IMR-90 (cell line): Measurements from ENCODE around the gene ESAM. TPM values are rescaled to one million over a fixed set of nuclear protein-coding genes. Genes with fewer than 3 reads are reported as not detected.

Experiments
- ATAC-seq: fragments of 200-7000 bp; cut with Tn5 transposase; 2 replicates; pipeline ENCODE4 v1.9.1; 2020; ENCODE audit warnings: low read depth, mild to moderate bottlenecking, moderate library complexity
- BruUV-seq: library from RNA; stranded (reverse); fragments of 400-500 nt; replicated peaks from 2 replicates; lab custom pipeline; 2021; lab: Mats Ljungman, UMichigan
- CTCF ChIA-PET: fragments of 300-600 bp; formaldehyde crosslinking; extraction: SDS; loops from one replicate; lab custom pipeline; 2021; ENCODE audit warnings: antibody characterized with exemption; lab: Yijun Ruan, JAX
- POLR2A ChIA-PET: fragments of 300-600 bp; sonication (Branson Sonifier 250); formaldehyde crosslinking; loops from one replicate; lab custom pipeline; 2022; ENCODE audit warnings: antibody characterized with exemption; ENCODE audit not compliant: unreplicated experiment; lab: Charles Lee
- DNase-seq: peaks from one replicate; pipeline ENCODE4 v3.0.0; 2013
- H2AFZ ChIP-seq: replicated peaks from 2 replicates; pipeline ENCODE3; 2013; ENCODE audit warnings: low read length, mild to moderate bottlenecking; ENCODE audit not compliant: poor library complexity
- H2AK5ac ChIP-seq: 2 replicates; pipeline ENCODE4 v1.6.1; 2013; ENCODE audit warnings: low read depth, low read length, inconsistent platforms
- H2AK9ac ChIP-seq: replicated peaks from 2 replicates; pipeline ENCODE3; 2013; ENCODE audit warnings: mild to moderate bottlenecking, low read depth, low read length, moderate library complexity; ENCODE audit not compliant: poor library complexity
- H2BK120ac ChIP-seq: 2 replicates; pipeline ENCODE4 v1.6.1; 2013; ENCODE audit warnings: low read depth, low read length, inconsistent platforms
- H2BK15ac ChIP-seq: 3 replicates; pipeline ENCODE4 v1.6.1; 2013; ENCODE audit warnings: low read depth, low read length, inconsistent platforms
- H2BK20ac ChIP-seq: 2 replicates; pipeline ENCODE4 v1.6.1; 2013; ENCODE audit warnings: low read depth, mild to moderate bottlenecking, inconsistent platforms, low read length, moderate library complexity
- H2BK5ac ChIP-seq: 2 replicates; pipeline ENCODE4 v1.6.1; 2013; ENCODE audit warnings: mild to moderate bottlenecking, low read depth, low read length, inconsistent platforms; ENCODE audit not compliant: poor library complexity, severe bottlenecking
- H3K14ac ChIP-seq: replicated peaks from 2 replicates; pipeline ENCODE4 v1.6.1; 2013; ENCODE audit warnings: low read depth, low read length, inconsistent platforms
- H3K18ac ChIP-seq: 2 replicates; pipeline ENCODE4 v1.6.1; 2013; ENCODE audit warnings: low read depth, low read length, control low read depth
- H3K23ac ChIP-seq: 2 replicates; pipeline ENCODE4 v1.6.1; 2013; ENCODE audit warnings: low read depth, low read length, inconsistent platforms
- H3K27ac ChIP-seq: 2 replicates; pipeline ENCODE4 v1.5.1; 2013; ENCODE audit warnings: mild to moderate bottlenecking, control low read depth, low read length; ENCODE audit not compliant: insufficient read depth
- H3K27me3 ChIP-seq: 2 replicates; pipeline ENCODE4 v1.6.1; 2013; ENCODE audit warnings: low read length; ENCODE audit not compliant: control insufficient read depth, insufficient read depth
- H3K36me3 ChIP-seq: 2 replicates; pipeline ENCODE4 v1.6.1; 2013; ENCODE audit warnings: low read length, mixed read lengths; ENCODE audit not compliant: control insufficient read depth, insufficient read depth
- H3K4ac ChIP-seq: 2 replicates; pipeline ENCODE4 v1.6.1; 2013; ENCODE audit warnings: low read depth, low read length, inconsistent platforms
- H3K4me1 ChIP-seq: 2 replicates; pipeline ENCODE4 v1.6.1; 2013; ENCODE audit warnings: low read length, mixed read lengths; ENCODE audit not compliant: control insufficient read depth, insufficient read depth
- H3K4me2 ChIP-seq: 2 replicates; pipeline ENCODE4 v1.6.1; 2013; ENCODE audit warnings: low read depth, mild to moderate bottlenecking, control low read depth, low read length, moderate library complexity
- H3K4me3 ChIP-seq: 2 replicates; pipeline ENCODE4 v1.5.1; 2013; ENCODE audit warnings: low read depth, mild to moderate bottlenecking, control low read depth, low read length, moderate library complexity; ENCODE audit not compliant: insufficient read depth
- H3K56ac ChIP-seq: 2 replicates; pipeline ENCODE4 v1.6.1; 2013; ENCODE audit warnings: low read length, inconsistent platforms; ENCODE audit not compliant: insufficient read depth; ENCODE audit errors: extremely low read depth
- H3K79me1 ChIP-seq, 2 experiments: 2 replicates each; pipeline ENCODE4 v1.6.1; 2013; ENCODE audit warnings: low read length in 2 of 2, inconsistent platforms in 1 of 2, low read depth in 1 of 2
- H3K9ac ChIP-seq: 2 replicates; pipeline ENCODE4 v1.6.1; 2013; ENCODE audit warnings: low read depth, low read length, control low read depth
- H3K9me1 ChIP-seq: 2 replicates; pipeline ENCODE4 v1.6.1; 2013; ENCODE audit warnings: low read length, inconsistent platforms; ENCODE audit not compliant: insufficient read depth
- H3K9me3 ChIP-seq: 2 replicates; pipeline ENCODE4 v1.6.1; 2013; ENCODE audit warnings: low read length; ENCODE audit not compliant: control insufficient read depth, insufficient read depth
- H4K20me1 ChIP-seq: 2 replicates; pipeline ENCODE4 v1.6.1; 2013; ENCODE audit warnings: low read length, inconsistent platforms; ENCODE audit not compliant: insufficient read depth
- H4K5ac ChIP-seq: 2 replicates; pipeline ENCODE4 v1.6.1; 2013; ENCODE audit warnings: mild to moderate bottlenecking, low read depth, low read length, control low read depth
- H4K8ac ChIP-seq, 2 experiments: 2 replicates each; pipeline ENCODE4 v1.6.1; 2013; ENCODE audit warnings: low read depth in 2 of 2, low read length in 2 of 2, control low read depth in 1 of 2, inconsistent platforms in 1 of 2
- H4K91ac ChIP-seq: 2 replicates; pipeline ENCODE4 v1.6.1; 2013; ENCODE audit warnings: low read depth, low read length, inconsistent platforms; ENCODE audit not compliant: insufficient read depth
- BHLHE40 ChIP-seq: fragments of 150-350 bp; IDR thresholded peaks from 2 replicates; pipeline ENCODE4 v1.6.1; 2016; ENCODE audit warnings: mild to moderate bottlenecking, low read depth, low read length
- CEBPB ChIP-seq: IDR thresholded peaks from 2 replicates; pipeline ENCODE4 v1.6.1; 2012; ENCODE audit warnings: low read depth, low read length, improper control_type of control experiment
- ELK1 ChIP-seq: fragments of 150-350 bp; IDR thresholded peaks from 2 replicates; pipeline ENCODE4 v1.6.1; 2016; ENCODE audit warnings: low read depth, mild to moderate bottlenecking, low read length, moderate library complexity, borderline replicate concordance
- MAZ ChIP-seq: IDR thresholded peaks from 2 replicates; pipeline ENCODE4 v1.6.1; 2012; ENCODE audit warnings: low read depth, mild to moderate bottlenecking, low read length, improper control_type of control experiment, moderate library complexity, borderline replicate concordance
- RAD21 ChIP-seq: IDR thresholded peaks from 2 replicates; pipeline ENCODE4 v1.6.1; 2012; ENCODE audit warnings: low read length, improper control_type of control experiment
- RCOR1 ChIP-seq: IDR thresholded peaks from 2 replicates; pipeline ENCODE4 v1.6.1; 2012; ENCODE audit warnings: mild to moderate bottlenecking, low read length, improper control_type of control experiment; ENCODE audit not compliant: insufficient replicate concordance
- RFX5 ChIP-seq: IDR thresholded peaks from 2 replicates; pipeline ENCODE4 v1.8.0; 2012; ENCODE audit warnings: low read depth, mild to moderate bottlenecking, low read length, moderate library complexity
- SMC3 ChIP-seq: fragments of 150-350 bp; IDR thresholded peaks from 2 replicates; pipeline ENCODE4 v1.6.1; 2016; ENCODE audit warnings: low read depth, mild to moderate bottlenecking, antibody characterized with exemption, low read length, moderate library complexity
- WGBS, 2 experiments: methylation state at CpG; one replicate each; pipeline versions ENCODE4 v1.1.5 to v1.1.7; 2013; ENCODE audit warnings: missing lambda C conversion rate in 2 of 2; ENCODE audit not compliant: insufficient read length in 1 of 2; ENCODE audit errors: extremely low coverage in 2 of 2; 5-methylcytosine and 5-hydroxymethylcytosine counted together
- dilution Hi-C: fragments of 300-500 bp; cut with HindIII; formaldehyde crosslinking; loops from one replicate; pipeline ENCODE4 v1.14.3; 2018; ENCODE audit warnings: low sequenced_read_pairs; ENCODE audit not compliant: unreplicated experiment
- in situ Hi-C: fragments of 300-500 bp; cut with MboI; formaldehyde crosslinking; loops from 3 replicates; pipeline ENCODE4 v1.14.3; 2019; ENCODE audit warnings: low sequenced_read_pairs, inconsistent platforms, mixed read lengths
- intact Hi-C: fragments of 100-400 bp; cut with micrococcal nuclease; formaldehyde crosslinking; loops from 2 replicates; pipeline ENCODE4 v1.10.0; 2022
- polyA plus RNA-seq, 3 experiments: library from polyadenylated mRNA; depleted of rRNA; stranded (reverse); fragments of >200 nt; gene quantifications; 2 replicates each; pipeline ENCODE4 v1.2.3, GENCODE V29; 2012; ENCODE audit warnings: low replicate concordance in 1 of 3
- total RNA-seq: library from RNA; depleted of rRNA; stranded (reverse); fragments of >200 nt; gene quantifications from 2 replicates; pipeline ENCODE4 v1.2.3, GENCODE V29; 2012

The ESAM gene
- total and polyA plus RNA-seq, 2 of the 4 experiments (the other 2 are of a cell fraction) = under 0.01 to 0.12 TPM

- dilution Hi-C loops = no loop called here
- peaks cover 2 to 15% of the 10 kb centered on the region in 2 experiments; a peak in 1 of 4 replicates for H3K79me1 ChIP-seq
- POLR2A ChIA-PET = no interaction called here
- H3K36me3 ChIP-seq = no peaks in the 10 kb centered on the region
- no peaks in the 10 kb centered on the region for H3K27me3 ChIP-seq
- peaks cover 18% of the 10 kb centered on the region; the same call in 1 of the 2 replicates for H4K20me1 ChIP-seq
- no peaks in the 10 kb centered on the region for H3K9me3 ChIP-seq
- peak; percentile 39 for DNase-seq
- H3K14ac ChIP-seq = peak overlapping the region; percentile 80; the same call in 1 of the 2 replicates
- peak; percentile 2; the same call in 1 of the 2 replicates for ATAC-seq
- no CpG with 5 or more reads among the region's 8 CpGs for WGBS, 2 experiments
- peaks cover 1% of the 10 kb centered on the region for H3K4me1 ChIP-seq
- BruUV-seq = TSS peak; percentile 76
- no peak overlapping the region for H2BK20ac ChIP-seq
- peak overlapping the region; percentile 80 for H3K56ac ChIP-seq
- no peak overlapping the region for H2AK9ac ChIP-seq
- no peak overlapping the region for H2AK5ac ChIP-seq
- H4K5ac ChIP-seq = peak overlapping the region; percentile 19; the same call in 1 of the 2 replicates
- H3K4me2 ChIP-seq = peak overlapping the region; percentile 78
- H3K23ac ChIP-seq = peak overlapping the region; percentile 14; the same call in 1 of the 2 replicates
- no peak overlapping the region for H2BK15ac ChIP-seq
- H4K8ac ChIP-seq = peak overlapping the region; percentile 84 to 94
- H2BK5ac ChIP-seq = peak overlapping the region; percentile 99
- peak overlapping the region; percentile 93 for H3K9ac ChIP-seq
- H3K4me3 ChIP-seq = peak overlapping the region; percentile 68
- intact Hi-C loops = loop anchor here (2.0 kb wide), 1 partner anchor 36 kb away; no protein-coding TSS in a partner anchor
- in situ Hi-C loops = loop anchor here (25.0 kb wide), 1 partner anchor 389 kb away; the partner anchor contains the start of gene OR8B4
- peak overlapping the region; percentile 99; the same call in 1 of the 2 replicates for H3K27ac ChIP-seq
- TF ChIP-seq ELK1 = no peak
- no peak for TF ChIP-seq RCOR1
- no peak for TF ChIP-seq BHLHE40
- TF ChIP-seq MAZ = no peak
- no peak for TF ChIP-seq RFX5
- TF ChIP-seq SMC3 = no peak
- TF ChIP-seq CEBPB = no peak
- TF ChIP-seq RAD21 = no peak
- CTCF ChIA-PET = interaction anchor here (1.1 kb wide), 1 partner anchor 11 kb away, joined by 7 read pairs; no protein-coding TSS in a partner anchor
- 0 out of 2 replicates have a peak overlapping the region, but pooled peaks have one; percentile 73 for H2BK120ac ChIP-seq
- H3K9me1 ChIP-seq = no peaks in the 10 kb centered on the region
- H4K91ac ChIP-seq = peak overlapping the region; percentile 77
- peak overlapping the region; percentile 98; the same call in 1 of the 2 replicates for H3K4ac ChIP-seq
- H2AFZ ChIP-seq = peak overlapping the region; percentile 100
- H3K18ac ChIP-seq = 0 out of 2 replicates have a peak overlapping the region, but pooled peaks have one; percentile 7
Observed at GRCh38 chr11:124801014-124801413, 38.9 kb upstream of the ESAM start.
